Measurements from ENCODE around the gene NXN.
"Not testable (repeated sequence)": the region's sequence is repeated elsewhere in the genome, so short reads cannot be mapped to it uniquely, and the experiment has no call there.

Gene NXN

DNA sequence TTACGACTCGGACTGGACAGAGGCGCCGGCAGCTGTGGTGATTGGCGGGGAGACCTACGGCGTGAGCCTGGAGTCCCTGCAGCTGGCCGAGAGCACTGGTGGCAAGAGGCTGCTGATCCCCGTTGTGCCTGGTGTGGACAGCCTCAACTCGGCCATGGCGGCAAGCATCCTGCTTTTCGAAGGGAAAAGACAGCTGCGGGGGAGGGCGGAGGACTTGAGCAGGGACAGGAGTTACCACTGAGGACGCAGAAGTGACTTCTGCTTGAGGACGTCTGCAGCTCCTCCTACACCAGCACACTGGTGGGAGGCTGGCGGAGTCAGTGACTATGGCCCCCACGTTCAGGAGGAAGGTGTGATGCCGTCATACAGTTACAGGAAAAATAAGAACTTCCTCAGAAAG, 187.7 kb downstream of the NXN start:
- no peak for DNase-seq

DNA sequence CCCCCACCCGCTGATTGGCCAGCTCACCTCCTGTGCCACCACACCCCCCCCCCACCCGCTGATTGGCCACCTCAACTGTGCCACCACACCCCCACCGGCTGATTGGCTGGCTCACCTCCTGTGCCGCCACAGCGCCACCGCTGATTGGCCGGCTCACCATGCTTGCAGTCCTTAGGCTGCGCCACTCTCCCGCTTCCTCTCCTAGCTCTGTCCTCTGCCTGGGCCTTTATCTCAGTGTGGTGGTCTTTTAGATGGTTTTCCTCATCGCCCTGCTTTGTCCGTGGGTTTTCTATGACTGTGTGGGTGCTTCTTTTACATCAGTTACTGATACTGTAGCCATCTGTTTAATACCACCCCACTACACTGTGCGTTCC, 188.7 kb downstream of the NXN start:
- DNase-seq: not testable (repeated sequence)

DNA sequence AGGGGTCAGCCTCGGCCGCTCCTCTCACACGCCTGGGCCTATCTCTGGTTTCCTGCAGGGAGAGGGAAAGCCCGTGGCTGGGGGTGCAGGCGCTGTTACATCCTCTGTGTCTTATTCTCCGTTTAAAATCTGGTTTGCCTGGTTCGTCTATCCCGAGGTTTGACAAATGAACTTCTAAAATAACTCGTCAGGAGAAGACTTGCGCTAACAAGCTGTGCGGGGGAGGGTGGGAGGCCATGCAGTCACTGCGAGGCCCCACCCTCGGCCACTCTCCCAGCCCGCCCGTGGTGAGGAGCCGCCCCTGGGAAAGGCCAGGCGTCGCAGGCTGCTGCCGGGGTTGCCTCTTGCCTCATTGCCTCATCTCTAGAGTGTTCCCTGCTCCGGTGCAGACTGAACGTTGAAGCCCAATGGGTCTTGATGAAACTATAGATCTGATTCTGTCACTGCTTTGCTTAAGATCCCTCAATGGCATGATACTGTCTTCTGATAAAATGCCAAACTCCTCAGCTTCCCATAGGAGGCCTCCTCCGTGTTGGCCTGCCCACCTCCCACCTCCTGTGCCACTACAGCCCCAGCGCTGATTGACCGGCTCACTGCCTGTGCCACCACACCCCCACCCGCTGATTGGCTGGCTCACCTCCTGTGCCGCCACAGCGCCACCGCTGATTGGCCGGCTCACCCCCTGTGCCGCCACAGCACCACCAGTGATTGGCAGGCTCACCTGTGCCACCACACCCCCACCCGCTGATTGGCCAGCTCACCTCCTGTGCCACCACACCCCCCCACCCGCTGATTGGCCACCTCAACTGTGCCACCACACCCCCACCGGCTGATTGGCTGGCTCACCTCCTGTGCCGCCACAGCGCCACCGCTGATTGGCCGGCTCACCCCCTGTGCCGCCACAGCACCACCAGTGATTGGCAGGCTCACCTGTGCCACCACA, 189.4 kb downstream of the NXN start:
- not testable (repeated sequence) for DNase-seq

DNA sequence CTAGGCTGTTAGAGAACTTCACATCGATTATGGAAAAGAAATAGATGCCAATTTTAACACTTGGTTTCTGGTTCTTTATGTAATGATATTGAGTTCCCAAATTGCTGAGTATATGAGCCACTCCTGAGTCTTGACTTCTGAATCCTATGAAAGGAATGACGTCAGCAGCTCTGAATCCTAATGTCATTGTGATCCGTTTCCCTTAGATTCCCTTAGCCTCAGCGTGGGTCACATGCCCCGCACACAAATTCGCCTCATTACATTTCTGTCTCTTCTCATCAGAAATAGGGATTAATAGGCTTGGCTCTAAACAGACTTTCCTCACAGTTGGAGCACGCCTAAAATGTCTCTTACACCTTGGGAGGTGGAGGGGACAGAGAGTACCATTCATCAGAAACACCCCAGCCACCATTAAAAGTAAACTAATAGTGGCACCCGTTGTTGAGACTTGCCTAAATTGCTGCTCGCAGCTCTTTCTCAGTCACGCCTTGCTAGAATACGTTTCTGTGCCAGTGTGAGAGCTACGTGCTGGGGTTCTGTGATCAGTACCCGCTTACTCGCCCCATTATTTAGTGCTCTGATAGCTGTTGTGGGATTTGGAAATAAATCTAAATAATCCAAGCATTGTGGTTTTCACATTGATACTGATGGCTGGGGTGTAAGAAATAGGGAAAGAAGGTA, 190.3 kb downstream of the NXN start:
- no peak for DNase-seq

DNA sequence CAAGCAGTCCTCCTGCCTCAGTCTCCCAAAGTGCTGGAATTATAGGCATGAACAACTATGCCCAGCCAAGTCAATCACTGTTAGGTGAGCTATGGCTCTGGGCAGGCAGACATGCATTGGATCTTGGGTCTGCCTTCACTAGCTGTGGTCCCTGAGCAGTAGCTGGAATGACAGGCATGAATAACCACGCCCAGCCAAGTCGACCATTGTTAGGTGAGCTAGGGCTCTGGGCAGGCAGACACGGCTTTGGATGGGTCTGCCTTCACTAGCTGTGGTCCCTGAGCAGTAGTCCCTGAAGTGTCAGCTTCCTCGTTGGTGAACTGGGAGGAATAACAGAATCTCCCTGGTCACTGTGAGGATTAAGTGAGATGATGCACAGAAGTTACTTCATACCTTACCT, 191.0 kb downstream of the NXN start:
- no peak for DNase-seq

DNA sequence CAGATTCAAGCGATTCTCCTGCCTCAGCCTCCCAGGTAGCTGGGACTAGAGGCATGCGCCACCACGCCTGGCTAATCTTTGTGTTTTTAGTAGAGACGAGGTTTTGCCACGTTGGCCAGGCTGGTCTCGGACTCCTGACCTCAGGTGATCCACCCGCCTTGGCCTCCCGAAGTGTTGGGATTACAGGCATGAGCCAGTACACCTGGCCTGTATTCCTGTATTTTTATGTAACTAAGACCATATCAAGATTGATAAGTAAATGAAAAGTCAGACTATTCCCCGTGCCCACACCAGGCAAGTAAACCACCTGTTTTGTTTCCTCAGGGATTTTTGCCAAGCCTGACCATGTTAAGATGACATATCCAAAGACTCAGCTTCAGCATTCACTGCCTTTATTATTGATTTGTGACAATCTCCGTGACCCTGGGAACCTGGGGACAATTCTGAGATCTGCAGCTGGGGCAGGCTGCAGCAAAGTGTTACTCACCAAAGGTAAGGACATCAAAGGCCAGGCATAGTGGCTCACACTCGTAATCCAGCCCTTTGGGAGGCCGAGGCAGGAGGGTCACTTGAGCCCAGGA, 191.8 kb downstream of the NXN start:
- no peak for DNase-seq

DNA sequence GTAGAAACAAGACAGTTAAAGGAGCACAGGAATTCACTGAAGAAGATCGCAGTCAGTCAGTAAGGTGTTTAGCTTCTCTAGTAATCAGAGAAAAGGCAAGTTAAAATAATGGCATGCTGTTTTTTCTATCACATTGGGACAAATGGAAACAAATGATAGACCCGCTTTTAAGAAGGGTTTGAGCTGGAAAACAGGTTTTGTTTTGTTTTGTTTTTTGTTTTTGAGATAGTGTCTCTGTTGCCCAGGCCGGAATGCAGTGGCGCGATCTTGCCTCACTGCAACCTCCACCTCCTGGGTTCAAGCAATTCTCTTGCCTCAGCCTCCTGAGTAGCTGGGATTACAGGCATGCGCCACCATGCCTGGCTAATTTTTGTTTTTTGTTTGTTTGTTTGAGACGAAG, 193.7 kb downstream of the NXN start:
- not testable (repeated sequence) for DNase-seq

DNA sequence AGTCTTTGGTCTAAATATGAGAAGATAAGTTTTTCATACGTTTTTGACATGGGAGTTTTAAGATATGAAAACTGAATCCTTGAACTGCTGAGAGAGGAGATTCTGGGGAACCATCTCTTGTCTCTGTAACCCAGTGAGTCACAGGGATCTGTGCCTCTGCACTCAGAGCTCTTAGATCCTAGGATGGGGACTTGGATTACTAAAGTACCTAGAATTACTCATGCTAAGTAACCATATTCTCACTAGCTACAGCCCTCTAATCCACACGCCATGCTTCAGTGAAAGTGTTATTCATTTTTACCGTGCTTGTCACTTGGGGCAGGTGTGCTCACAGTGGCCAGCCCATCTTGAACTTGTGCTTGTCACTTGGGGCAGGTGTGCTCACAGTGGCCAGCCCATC, 195.4 kb downstream of the NXN start:
- DNase-seq: no peak

DNA sequence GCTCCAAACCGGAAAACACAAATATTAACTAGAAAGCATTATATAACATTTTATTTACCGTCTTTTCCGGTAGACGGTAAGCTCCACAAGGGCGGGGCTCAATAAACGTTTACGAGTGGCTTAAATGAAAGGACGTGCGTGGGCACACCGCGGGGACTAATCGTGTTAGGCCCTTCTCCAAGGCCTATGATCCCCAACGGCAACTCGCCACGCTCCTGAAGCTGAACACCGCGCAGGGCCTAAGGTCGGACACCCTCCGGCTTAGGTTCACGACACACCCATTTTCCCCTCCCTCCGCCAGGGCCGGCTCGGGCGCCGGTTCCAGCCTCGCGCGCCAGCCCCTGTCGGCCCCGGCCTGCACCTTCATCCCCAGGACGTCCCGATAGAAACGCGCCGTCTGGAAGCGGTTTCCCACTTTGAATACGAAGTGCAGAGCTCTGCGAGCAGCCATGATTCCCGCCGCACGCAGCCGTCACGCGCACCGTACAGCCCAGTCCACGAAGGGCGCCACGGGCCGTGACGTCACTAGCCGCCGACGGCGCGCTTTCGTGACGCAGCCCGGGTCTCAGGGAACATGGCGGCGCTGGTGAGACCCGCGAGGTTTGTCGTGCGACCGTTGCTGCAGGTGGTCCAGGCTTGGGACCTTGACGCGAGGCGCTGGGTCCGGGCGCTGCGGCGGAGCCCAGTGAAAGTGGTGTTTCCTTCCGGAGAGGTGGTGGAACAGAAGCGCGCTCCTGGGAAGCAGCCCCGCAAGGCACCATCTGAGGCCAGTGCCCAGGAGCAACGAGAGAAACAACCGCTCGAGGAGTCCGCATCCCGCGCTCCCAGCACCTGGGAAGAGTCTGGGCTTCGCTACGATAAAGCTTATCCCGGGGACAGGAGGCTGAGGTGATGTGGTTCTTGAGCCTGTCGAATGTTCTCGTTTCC, 197.5 kb downstream of the NXN start, which contains the start of the genes GLOD4 and MRM3:
Gene GLOD4 (minus strand): TSS at position 476 of the 927 bp plus-strand sequence. CDS start 25 bp downstream, at position 451.
Gene MRM3 (plus strand): TSS at position 549 of the 927 bp plus-strand sequence. CDS start 26 bp downstream, at position 575.
- peak; percentile 94 for DNase-seq

DNA sequence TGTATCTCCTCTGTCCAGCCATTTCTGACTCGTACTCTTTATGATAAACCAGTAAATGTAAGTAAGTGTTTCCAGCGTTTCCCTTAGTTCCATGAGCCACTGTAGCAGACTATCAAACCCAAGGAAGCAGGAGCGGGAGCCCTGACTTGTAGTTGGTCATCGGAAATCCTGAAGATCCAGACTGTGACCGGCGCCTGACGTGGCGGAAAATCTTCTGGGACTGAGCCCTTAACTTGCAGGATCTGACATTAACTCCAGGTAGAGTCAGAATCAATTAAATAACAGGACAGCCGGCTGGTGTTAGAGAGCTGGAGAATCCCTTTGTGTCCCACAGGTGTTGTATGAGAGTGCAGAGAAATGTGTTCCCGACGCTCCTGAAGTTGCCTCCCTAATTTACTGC, 201.5 kb downstream of the NXN start:
- DNase-seq: no peak

DNA sequence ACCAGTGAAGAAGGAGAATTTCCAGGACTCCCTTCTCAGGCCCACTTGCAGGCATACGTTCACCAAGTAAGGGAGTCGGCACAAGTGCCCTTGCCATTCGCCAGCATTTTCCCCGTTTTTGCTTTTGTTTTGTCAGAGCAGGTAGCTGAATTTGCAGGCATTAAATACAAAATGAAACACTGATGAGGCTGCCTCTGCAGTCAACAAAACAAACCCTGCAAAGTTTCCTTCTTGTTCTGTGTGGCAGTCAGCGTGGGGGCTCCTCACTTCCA, 205.3 kb downstream of the NXN start:
- no peak for DNase-seq

DNA sequence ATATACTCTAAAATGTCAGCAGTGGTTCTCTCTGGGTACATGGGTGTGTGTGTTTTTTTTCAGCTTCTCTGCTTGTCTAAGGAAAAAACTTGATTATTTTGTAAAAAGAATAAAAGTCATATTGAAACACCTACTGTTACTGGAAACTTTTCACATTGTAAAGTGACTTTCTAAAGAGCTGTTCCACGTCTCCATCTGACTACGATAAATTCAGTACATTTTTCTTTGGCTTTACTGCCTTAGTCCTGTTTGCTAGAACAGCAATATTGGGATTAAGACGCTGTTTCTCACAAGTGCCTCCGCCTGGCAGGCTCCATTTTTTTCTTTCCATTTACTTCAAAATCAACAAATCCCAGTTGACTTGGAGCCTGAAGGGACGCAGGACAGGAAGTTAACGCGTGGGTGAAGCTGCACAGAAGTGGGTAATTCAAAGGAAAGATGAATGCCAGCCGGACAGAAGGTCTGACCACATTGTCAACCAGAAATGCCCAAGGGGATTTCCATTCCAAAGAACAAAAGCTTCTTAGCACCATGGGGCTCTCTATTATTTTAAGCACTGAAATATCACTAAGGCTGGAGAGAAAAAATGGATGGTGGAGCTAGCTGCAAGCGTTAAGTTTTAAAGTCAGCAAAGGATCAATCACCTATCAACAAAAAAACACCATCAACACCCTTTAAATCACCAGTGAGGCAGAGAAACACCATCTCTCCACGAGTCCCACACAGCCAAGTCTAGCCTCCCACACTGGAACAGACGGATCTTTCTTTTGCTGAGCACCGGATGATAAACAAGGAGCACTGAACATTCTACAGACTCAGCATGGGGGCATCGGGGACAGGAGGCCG, 205.9 kb downstream of the NXN start:
- DNase-seq: no peak

DNA sequence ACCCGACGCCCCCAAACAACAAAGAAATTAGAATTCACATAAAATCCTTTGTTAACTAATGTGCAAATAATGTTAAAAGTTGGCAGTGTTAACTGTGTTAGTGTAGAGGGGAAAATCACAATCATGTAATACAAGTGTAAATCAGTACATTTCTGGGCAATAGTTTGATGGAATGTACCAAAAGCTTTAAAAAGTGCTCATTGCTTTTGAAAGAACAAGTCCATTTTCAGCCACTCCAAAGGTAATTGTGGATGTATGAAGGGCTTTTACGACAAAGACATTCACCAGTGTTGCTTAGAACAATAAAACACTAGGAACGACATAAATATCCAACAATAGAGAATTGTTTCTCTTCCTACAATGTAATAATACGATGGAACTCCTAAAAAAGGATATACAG, 206.6 kb downstream of the NXN start:
- no peak for DNase-seq

DNA sequence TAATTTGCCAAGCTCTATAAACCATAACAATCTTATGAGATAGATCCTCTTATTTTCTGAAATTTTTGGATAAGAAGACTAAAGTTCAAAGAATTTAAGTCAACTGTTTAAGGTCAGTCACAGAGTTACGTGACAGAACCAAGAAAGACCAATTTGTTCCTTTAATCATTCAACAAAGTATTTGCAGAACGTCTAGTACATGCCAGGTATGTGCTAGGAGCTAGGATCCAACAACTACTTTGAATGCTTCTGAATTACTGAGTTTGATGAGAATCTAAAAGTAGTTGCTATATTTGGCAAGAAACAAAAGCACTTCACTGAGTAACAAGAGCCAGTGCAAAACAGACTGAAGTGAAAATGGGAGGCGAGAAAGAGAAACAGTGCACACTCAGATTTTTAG, 212.5 kb downstream of the NXN start:
- DNase-seq: no peak

DNA sequence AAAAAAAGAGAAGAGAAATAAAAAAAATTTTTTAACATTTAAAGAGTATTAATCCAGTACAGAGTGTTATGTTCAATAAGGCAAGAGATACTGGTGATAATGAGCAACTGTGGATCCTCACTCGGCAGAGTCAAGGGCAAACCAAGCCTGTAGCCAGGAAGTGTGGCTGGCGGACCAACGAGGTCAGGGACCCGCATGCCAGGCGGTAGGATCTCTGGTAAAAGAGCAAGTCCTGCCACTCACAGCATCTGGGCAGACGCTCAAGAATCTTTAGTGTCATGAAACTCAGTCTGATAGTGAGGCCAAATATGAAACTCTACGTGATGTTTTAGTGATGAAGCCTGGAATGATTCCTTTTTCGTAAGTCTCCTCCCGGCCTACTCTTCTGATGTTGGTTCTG, 219.2 kb downstream of the NXN start:
- DNase-seq: no peak

DNA sequence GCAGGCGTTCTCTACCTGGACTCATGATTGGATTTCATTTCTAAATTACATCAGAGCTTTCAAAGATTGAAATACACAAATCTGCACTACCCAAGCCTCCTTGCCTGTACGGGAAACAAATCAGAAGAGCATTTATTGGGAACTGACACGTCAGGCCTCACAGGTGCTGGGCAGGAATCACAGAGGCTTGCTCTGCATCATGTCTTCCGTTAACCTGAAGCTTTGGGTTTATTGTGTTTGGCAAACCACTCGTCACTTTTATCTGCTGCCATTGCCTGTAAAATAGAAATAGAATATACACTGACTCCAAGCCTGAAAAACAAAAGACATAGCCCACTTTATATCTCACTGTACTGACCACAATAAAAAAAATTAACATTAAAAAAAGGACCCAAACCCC, 219.6 kb downstream of the NXN start:
- no peak for DNase-seq

DNA sequence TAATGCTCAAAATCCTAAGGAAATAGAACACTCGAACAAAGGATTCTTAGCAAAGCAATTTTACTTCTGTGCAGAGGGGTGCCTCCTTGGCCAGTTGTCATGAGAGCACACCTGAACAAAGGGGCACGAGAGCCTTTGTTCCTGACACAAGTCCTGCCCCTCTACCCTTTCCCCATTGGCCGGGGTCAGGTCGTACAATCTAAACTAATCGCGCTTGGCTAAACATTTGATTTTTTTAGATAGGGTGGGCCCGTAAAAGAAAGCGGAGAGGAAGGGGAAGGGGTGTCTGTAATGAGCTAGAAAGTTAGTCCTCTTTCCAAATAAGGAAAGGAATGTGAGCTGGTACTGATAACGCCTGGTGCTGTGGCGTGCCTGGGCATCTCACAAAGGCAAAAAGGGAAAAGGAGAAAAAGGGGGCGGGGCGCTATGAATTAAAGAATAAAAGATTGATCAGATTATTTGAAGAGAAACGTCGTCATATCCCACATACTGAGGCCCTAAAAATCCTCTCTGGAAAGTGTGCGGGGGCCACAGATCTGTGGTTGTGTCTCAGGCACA, 223.5 kb downstream of the NXN start:
- DNase-seq: not testable (repeated sequence)

DNA sequence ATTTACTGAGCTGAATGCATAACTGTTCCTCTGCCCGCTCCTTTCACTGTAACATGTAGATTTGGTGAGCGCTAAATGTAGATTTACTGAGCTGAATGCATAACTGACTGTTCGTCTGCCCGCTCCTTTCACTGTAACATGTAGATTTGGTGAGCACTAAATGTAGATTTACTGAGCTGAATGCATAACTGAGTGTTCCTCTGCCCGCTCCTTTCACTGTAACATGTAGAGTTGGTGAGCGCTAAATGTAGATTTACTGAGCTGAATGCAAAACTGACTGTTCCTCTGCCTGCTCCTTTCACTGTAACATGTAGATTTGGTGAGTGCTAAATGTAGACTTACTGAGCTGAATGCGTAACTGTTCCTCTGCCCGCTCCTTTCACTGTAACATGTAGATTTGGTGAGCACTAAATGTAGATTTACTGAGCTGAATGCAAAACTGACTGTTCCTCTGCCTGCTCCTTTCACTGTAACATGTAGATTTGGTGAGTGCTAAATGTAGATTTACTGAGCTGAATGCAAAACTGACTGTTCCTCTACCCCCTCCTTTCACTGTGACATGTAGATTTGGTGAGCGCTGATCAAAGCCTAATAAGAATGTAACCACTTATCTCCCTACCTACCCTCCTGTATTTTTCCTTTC, 224.1 kb downstream of the NXN start:
- DNase-seq: not testable (repeated sequence)

DNA sequence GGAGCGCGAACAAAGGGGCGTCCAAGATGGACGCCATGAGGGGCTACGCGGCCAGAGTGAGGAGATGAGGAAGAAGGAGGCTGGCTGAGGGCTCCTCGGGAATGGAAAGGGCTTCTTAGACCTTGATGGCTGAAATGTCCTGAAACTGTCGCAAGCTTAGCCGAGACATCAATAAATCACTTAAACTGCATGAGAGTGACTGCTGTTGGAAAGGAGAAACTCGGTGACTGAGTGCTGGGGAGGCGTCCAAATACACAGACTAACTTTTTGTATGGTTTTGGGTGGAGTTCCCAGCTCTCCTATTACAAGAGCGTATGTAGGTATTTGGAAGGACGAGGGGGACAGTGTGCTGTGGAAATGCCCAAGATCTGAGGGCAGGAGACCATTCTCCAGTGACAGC, 226.2 kb downstream of the NXN start:
- DNase-seq: no peak

DNA sequence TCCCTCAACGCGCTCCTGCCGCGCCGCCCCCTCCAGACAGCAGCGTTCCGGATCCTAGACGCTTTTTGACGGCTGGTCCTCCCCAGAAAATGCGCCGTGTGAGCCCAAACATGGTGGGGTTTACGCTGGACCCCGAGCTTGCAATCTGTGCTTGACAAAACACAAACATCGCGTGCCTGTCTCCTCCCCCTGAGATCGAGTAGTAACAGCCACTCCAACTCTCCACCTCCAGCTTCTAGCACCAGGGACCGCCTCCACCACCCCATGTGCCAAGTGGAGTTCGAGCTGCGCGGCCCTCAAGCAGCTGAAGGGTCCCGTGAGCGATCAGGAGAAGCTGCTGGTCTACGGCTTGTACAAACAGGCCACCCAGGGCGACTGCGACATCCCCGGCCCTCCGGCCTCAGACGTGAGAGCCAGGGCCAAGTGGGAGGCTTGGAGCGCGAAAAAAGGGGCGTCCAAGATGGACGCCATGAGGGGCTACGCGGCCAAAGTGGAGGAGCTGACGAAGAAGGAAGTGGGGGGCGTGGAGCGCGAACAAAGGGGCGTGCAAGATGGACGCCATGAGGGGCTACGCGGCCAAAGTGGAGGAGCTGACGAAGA, 226.9 kb downstream of the NXN start:
- peak; percentile 10 for DNase-seq
